GM12865 (cell line): ENCODE data around the gene KLLN.
"Not testable (repeated sequence)": the region's sequence is repeated elsewhere in the genome, so short reads cannot be mapped to it uniquely, and the experiment has no call there.

Source experiments
- DNase-seq: peaks from one replicate; pipeline ENCODE4 v3.0.0; 2010; ENCODE audit warnings: low read depth
- H3K4me3 ChIP-seq: 2 replicates; pipeline ENCODE4 v1.5.1; 2011; ENCODE audit warnings: mild to moderate bottlenecking, low read depth, low read length, control low read depth
- TF ChIP-seq, protein P1 (sequence below): IDR thresholded peaks from 2 replicates; pipeline ENCODE4 v1.5.1; 2011; ENCODE audit warnings: low read length, control low read depth, low read depth, inconsistent platforms; ENCODE audit not compliant: insufficient read depth; ENCODE audit errors: missing control alignments

The KLLN gene

GRCh38 chr10:87852089-87852488, 11.2 kb downstream of the KLLN start:
- TF ChIP-seq, protein P1, sequence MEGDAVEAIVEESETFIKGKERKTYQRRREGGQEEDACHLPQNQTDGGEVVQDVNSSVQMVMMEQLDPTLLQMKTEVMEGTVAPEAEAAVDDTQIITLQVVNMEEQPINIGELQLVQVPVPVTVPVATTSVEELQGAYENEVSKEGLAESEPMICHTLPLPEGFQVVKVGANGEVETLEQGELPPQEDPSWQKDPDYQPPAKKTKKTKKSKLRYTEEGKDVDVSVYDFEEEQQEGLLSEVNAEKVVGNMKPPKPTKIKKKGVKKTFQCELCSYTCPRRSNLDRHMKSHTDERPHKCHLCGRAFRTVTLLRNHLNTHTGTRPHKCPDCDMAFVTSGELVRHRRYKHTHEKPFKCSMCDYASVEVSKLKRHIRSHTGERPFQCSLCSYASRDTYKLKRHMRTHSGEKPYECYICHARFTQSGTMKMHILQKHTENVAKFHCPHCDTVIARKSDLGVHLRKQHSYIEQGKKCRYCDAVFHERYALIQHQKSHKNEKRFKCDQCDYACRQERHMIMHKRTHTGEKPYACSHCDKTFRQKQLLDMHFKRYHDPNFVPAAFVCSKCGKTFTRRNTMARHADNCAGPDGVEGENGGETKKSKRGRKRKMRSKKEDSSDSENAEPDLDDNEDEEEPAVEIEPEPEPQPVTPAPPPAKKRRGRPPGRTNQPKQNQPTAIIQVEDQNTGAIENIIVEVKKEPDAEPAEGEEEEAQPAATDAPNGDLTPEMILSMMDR: no peak
- no peak overlapping the region for H3K4me3 ChIP-seq
- DNase-seq: no peak

DNA sequence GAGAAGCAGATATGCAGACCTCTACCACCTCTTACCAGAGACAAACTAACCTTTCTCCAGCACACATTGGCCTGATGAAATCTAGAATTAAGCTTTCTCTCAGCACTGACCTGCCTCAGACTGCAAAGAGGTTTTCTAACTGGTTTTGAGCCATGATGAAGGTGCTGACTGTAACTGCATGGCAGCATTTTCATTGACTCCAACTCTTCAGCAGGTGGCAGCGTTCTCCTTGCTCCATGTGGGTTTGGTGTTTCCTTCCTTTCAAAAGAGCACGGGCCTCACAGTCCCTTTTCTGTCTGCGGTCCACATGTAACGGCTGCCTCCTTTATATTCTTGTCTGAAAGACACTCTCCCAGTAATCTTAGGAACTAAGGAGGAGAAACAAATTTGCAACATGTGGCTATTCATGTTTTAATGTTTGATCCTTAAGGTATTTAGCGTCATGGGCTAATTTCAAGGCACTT, 12.6 kb downstream of the KLLN start:
- TF ChIP-seq, protein P1: peak; percentile 42
- H3K4me3 ChIP-seq: no peak overlapping the region
- DNase-seq: peak; percentile 64

DNA sequence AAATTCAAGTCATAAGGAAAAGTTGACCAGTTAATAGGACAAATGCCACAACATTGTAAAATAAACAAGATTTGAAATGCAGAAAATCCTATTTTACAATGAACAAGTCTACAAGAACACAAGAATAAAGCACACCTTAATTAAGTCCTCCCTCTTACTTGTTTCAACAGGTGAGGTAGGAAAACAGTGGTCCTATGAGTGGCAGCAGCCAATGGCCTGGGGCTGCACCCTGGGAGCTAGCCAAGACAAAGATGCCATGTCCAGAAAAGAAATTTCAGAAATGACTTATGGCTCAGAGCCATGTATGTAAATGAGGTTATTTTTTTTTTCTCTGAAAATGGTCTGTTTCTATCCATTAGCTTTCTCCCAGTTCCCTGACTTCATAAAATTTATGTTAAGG, 14.3 kb downstream of the KLLN start:
- DNase-seq: no peak
- no peak overlapping the region for H3K4me3 ChIP-seq
- TF ChIP-seq, protein P1: no peak

- TF ChIP-seq, protein P1: no peak
- no peak overlapping the region for H3K4me3 ChIP-seq
- no peak for DNase-seq
Measured at GRCh38 chr10:87847550-87847949, 15.8 kb downstream of the KLLN start.

DNA sequence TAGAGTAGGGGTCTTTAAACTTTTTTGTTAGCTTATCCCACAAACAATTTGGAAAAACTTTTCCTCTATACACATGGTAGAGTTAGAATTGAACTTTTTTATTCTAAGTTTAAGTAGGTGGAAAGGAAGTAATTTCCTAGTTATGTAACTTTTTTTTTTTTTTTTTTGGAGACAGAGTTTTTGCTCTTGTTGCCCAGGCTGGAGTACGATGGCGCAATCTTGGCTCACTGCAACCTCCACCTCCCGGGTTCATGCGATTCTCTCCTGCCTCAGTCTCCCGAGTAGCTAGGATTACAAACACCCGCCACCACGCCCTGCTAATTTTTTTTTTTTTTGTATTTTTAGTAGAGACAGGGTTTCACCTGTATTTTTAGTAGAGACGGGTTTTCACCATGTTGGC, 16.6 kb downstream of the KLLN start:
- H3K4me3 ChIP-seq: not testable (repeated sequence)

GRCh38 chr10:87846023-87846422, 17.3 kb downstream of the KLLN start:
- H3K4me3 ChIP-seq: no peak overlapping the region
- TF ChIP-seq, protein P1: no peak
- no peak for DNase-seq

More for the DNA sequence above, 16.6 kb downstream of the KLLN start:
- DNase-seq: not testable (repeated sequence)

DNA sequence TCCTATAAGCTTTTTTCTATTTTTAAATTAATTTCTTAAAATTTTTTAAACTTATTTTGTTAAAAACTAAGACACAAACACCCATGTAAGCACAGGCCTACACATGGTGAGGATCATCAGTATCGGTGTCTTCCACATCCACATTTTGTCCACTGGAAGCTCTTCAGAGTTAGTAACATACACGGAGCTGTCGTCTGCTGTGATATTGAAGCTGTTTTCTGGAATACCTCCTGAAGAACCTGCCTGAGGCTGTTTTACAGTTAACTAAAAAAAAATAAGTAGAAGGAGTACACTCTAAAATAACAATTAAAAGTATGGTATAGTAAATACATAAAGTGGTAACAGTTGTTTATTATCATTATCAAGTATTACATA, 17.7 kb downstream of the KLLN start:
- TF ChIP-seq, protein P1: no peak
- H3K4me3 ChIP-seq: no peak overlapping the region
- DNase-seq: no peak
